ENCODE data around the gene CCDC68.

CCDC68 gene

GRCh38 chr18:54911551-54911950 is 47.7 kb downstream of the CCDC68 start:
- no peak for TF ChIP-seq CTCF (IDR thresholded peaks at IDR 0.05; ENCODE audit: low read depth, low read length, missing control alignments)
- H3K4me3 ChIP-seq (ENCODE audit: low read depth, low read length), result no peak overlapping the region
- DNase-seq (ENCODE audit: low read depth), result no peak

GRCh38 chr18:54910161-54910919 is 48.9 kb downstream of the CCDC68 start:
- TF ChIP-seq CTCF (IDR thresholded peaks at IDR 0.05; ENCODE audit: low read depth, low read length, missing control alignments), result no peak
- no peak for DNase-seq (ENCODE audit: low read depth)
- H3K4me3 ChIP-seq (ENCODE audit: low read depth, low read length), result no peak overlapping the region

GRCh38 chr18:54909538-54909937 is 49.7 kb downstream of the CCDC68 start:
- H3K4me3 ChIP-seq (ENCODE audit: low read depth, low read length), result no peak overlapping the region
- TF ChIP-seq CTCF (IDR thresholded peaks at IDR 0.05; ENCODE audit: low read depth, low read length, missing control alignments), result no peak
- DNase-seq (ENCODE audit: low read depth), result no peak

GRCh38 chr18:54906331-54907185 is 52.7 kb downstream of the CCDC68 start:
- TF ChIP-seq CTCF (IDR thresholded peaks at IDR 0.05; ENCODE audit: low read depth, low read length, missing control alignments), result no peak
- H3K4me3 ChIP-seq (ENCODE audit: low read depth, low read length), result no peak overlapping the region
- DNase-seq (ENCODE audit: low read depth), result no peak

- TF ChIP-seq CTCF (IDR thresholded peaks at IDR 0.05; ENCODE audit: low read depth, low read length, missing control alignments), result no peak
- H3K4me3 ChIP-seq (ENCODE audit: low read depth, low read length), result no peak overlapping the region
- DNase-seq (ENCODE audit: low read depth), result no peak
These were observed 53.6 kb downstream of the CCDC68 start for GRCh38 chr18:54905629-54906028.

GRCh38 chr18:54904581-54904980 is 54.7 kb downstream of the CCDC68 start:
- DNase-seq (ENCODE audit: low read depth), result no peak
- no peak overlapping the region for H3K4me3 ChIP-seq (ENCODE audit: low read depth, low read length)
- TF ChIP-seq CTCF (IDR thresholded peaks at IDR 0.05; ENCODE audit: low read depth, low read length, missing control alignments), result no peak

Data from GM12864 (cell line).